Uterus (tissue), 4 donors: Measurements from ENCODE around the gene CYP2A6. TPM values are rescaled to one million over a fixed set of nuclear protein-coding genes. Genes with fewer than 3 reads are reported as not detected.
"Not testable (repeated sequence)": the region's sequence is repeated elsewhere in the genome, so short reads cannot be mapped to it uniquely, and the experiment has no call there.

Source experiments
- DNase-seq, 2 donors: peaks; one replicate each; pipeline ENCODE4 v3.0.0-alpha.2; 2019 to 2020
- H3K27ac ChIP-seq, 2 donors: fragments of 200-600 bp; sonication (generic); 1 replicate in 1 of 2; 2 replicates in 1 of 2; pipeline ENCODE4 v1.5.1; 2016 to 2018
- H3K27me3 ChIP-seq, 2 donors: fragments of 200-600 bp; sonication (generic); one replicate each; pipeline ENCODE4 v1.5.1; 2018 to 2019; ENCODE audit warnings: control low read depth in 1 of 2
- H3K36me3 ChIP-seq, 2 donors: fragments of 200-600 bp; sonication (generic); one replicate each; pipeline ENCODE4 v1.5.1; 2019; ENCODE audit warnings: control low read depth in 1 of 2
- H3K4me1 ChIP-seq, 2 donors: fragments of 200-600 bp; sonication (generic); one replicate each; pipeline ENCODE4 v1.5.1; 2018 to 2019; ENCODE audit warnings: control low read depth in 1 of 2
- H3K4me3 ChIP-seq, 2 donors: fragments of 200-600 bp; sonication (generic); 1 replicate in 1 of 2; 2 replicates in 1 of 2; pipeline ENCODE4 v1.5.1; 2018 to 2019; ENCODE audit warnings: mild to moderate bottlenecking in 1 of 2
- H3K9me3 ChIP-seq, 2 donors: fragments of 200-600 bp; sonication (generic); one replicate each; pipeline ENCODE4 v1.5.1; 2019; ENCODE audit warnings: control low read depth in 1 of 2
- CTCF ChIP-seq, 4 experiments: fragments of 200-600 bp in 2 of 4; fragments of 450-650 bp in 2 of 4; sonication (generic) in 2 of 4; IDR thresholded peaks; one replicate each; pipeline ENCODE4 v1.5.1; 2016 to 2019; ENCODE audit warnings: antibody characterized with exemption in 4 of 4, mild to moderate bottlenecking in 2 of 4, moderate library complexity in 1 of 4
- POLR2A ChIP-seq, 2 donors: fragments of 450-650 bp; IDR thresholded peaks; one replicate each; pipeline ENCODE4 v1.6.1; 2016; ENCODE audit warnings: antibody characterized with exemption in 2 of 2, mild to moderate bottlenecking in 1 of 2, moderate library complexity in 1 of 2
- intact Hi-C: fragments of 100-400 bp; cut with DNase I; formaldehyde crosslinking; loops from one replicate; pipeline ENCODE4 v1.15.1; 2023; ENCODE audit warnings: low total_unique reads
- total RNA-seq, 4 donors: library from RNA; depleted of rRNA in 3 of 4; stranded (reverse); fragments of >200 nt in 3 of 4; gene quantifications; one replicate each; pipeline versions ENCODE4 v1.1.0 to v1.2.4, GENCODE V29; 2014 to 2023
- donor health status: DM: yes; HTN: yes; CAD: no.

CYP2A6 gene
- total RNA-seq = under 1 TPM in 1 of 4 donors, not detected in 3; 0.64 TPM

GRCh38 chr19:40850277-40850676 is at the start of gene CYP2A6:
Gene CYP2A6, minus strand, starts transcription at chr19:40850447. Its CDS starts 21 bp downstream, at chr19:40850426.
- H3K4me3 ChIP-seq, DNase-seq, H3K4me1 ChIP-seq, H3K27ac ChIP-seq, H3K9me3 ChIP-seq, H3K27me3 ChIP-seq, intact Hi-C loops, H3K36me3 ChIP-seq: not testable (repeated sequence)

- intact Hi-C loops, H3K4me1 ChIP-seq, H3K27me3 ChIP-seq, H3K36me3 ChIP-seq, DNase-seq, H3K9me3 ChIP-seq, H3K4me3 ChIP-seq, H3K27ac ChIP-seq: not testable (repeated sequence)
Measured at GRCh38 chr19:40899964-40900363, 49.7 kb upstream of the CYP2A6 start.

- H3K36me3 ChIP-seq, H3K27me3 ChIP-seq, H3K9me3 ChIP-seq, H3K4me1 ChIP-seq, H3K27ac ChIP-seq, DNase-seq, intact Hi-C loops, H3K4me3 ChIP-seq: not testable (repeated sequence)
Measured at GRCh38 chr19:40896843-40897789, 46.9 kb upstream of the CYP2A6 start.

GRCh38 chr19:40896418-40896796 is 46.2 kb upstream of the CYP2A6 start:
- no peaks in the 10 kb centered on the region for H3K27me3 ChIP-seq
- no peaks in the 10 kb centered on the region for H3K9me3 ChIP-seq
- intact Hi-C loops = no loop called here
- no peaks in the 10 kb centered on the region for H3K36me3 ChIP-seq
- DNase-seq = no peak
- H3K27ac ChIP-seq = no peak overlapping the region
- TF ChIP-seq POLR2A (IDR thresholded peaks at IDR 0.05) (no peak), CTCF (IDR thresholded peaks at IDR 0.05) (no peak)
- no peak overlapping the region for H3K4me3 ChIP-seq
- H3K4me1 ChIP-seq = no peaks in the 10 kb centered on the region

GRCh38 chr19:40893112-40893511 is 42.9 kb upstream of the CYP2A6 start:
- Histone ChIP-seq H3K27me3 (no peaks in the 10 kb centered on the region), H3K36me3 (no peaks in the 10 kb centered on the region), H3K4me1 (no peaks in the 10 kb centered on the region), H3K27ac (no peak overlapping the region), H3K4me3 (no peak overlapping the region), H3K9me3 (no peaks in the 10 kb centered on the region)
- no peak for DNase-seq
- no peak for TF ChIP-seq CTCF (IDR thresholded peaks at IDR 0.05)
- TF ChIP-seq POLR2A (IDR thresholded peaks at IDR 0.05) = no peak
- intact Hi-C loops = no loop called here

GRCh38 chr19:40889366-40889765 is 39.1 kb upstream of the CYP2A6 start:
- no peak for DNase-seq
- Histone ChIP-seq H3K27ac (no peak overlapping the region), H3K9me3 (no peaks in the 10 kb centered on the region), H3K4me3 (no peak overlapping the region), H3K4me1 (no peaks in the 10 kb centered on the region), H3K36me3 (no peaks in the 10 kb centered on the region), H3K27me3 (no peaks in the 10 kb centered on the region)
- TF ChIP-seq POLR2A (IDR thresholded peaks at IDR 0.05) = no peak
- TF ChIP-seq CTCF (IDR thresholded peaks at IDR 0.05) = no peak
- intact Hi-C loops = no loop called here
